ENCODE results near the gene TSPAN13. TPM values are rescaled to one million over a fixed set of nuclear protein-coding genes. Genes with fewer than 3 reads are reported as not detected.

The TSPAN13 gene
- total RNA-seq, 1 experiment from 2014 or later, result 80.8 TPM

DNA sequence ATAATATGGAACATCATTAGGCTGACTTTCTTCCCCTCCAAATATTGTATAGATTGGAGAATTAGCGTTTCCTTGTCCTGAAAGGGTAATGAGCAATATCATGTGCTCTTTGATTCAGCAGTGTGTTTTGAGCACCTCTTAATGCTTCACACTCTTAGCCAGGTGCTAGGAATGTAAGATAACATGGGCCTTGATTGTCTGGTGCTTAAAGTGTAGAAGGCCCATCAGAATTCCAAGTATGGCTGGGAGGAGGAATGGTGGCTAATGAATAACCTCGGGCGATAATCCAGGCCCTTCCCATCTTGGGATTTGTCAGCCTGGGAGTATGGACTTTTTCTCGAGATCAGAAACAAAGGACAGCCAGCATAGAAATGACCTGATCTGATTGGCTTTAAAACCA, 8.6 kb downstream of the TSPAN13 start:
- ChIA-PET CTCF (no interaction called here), POLR2A (no interaction called here)
- Histone ChIP-seq H3K9me3 (ENCODE audit: control insufficient read depth, insufficient read depth, low read depth, low read length) (no peaks in the 10 kb centered on the region), H3K27ac (ENCODE audit: low read length) (no peak overlapping the region), H3K27me3 (ENCODE audit: control insufficient read depth, insufficient read depth, low read length) (no peaks in the 10 kb centered on the region), H3K4me3 (ENCODE audit: low read depth in 2 of 2, low read length in 2 of 2) (no peak overlapping the region), H3K36me3 (ENCODE audit: control insufficient read depth, insufficient read depth, low read length) (no peaks in the 10 kb centered on the region), H3K4me1 (ENCODE audit: control insufficient read depth, insufficient read depth, low read length) (no peaks in the 10 kb centered on the region)
- intact Hi-C loops (cut with micrococcal nuclease; ENCODE audit: unreplicated experiment) (no loop called here), in situ Hi-C loops (cut with HindIII; ENCODE audit: low pct_unique_long_range_greater_than_20kb, low sequenced_read_pairs) (no loop called here)
- no peak for DNase-seq (ENCODE audit: low read depth, low spot score)
- BruUV-seq (replicated peaks), result no TSS peak
- ATAC-seq, result no peak
- TF ChIP-seq, protein P1, sequence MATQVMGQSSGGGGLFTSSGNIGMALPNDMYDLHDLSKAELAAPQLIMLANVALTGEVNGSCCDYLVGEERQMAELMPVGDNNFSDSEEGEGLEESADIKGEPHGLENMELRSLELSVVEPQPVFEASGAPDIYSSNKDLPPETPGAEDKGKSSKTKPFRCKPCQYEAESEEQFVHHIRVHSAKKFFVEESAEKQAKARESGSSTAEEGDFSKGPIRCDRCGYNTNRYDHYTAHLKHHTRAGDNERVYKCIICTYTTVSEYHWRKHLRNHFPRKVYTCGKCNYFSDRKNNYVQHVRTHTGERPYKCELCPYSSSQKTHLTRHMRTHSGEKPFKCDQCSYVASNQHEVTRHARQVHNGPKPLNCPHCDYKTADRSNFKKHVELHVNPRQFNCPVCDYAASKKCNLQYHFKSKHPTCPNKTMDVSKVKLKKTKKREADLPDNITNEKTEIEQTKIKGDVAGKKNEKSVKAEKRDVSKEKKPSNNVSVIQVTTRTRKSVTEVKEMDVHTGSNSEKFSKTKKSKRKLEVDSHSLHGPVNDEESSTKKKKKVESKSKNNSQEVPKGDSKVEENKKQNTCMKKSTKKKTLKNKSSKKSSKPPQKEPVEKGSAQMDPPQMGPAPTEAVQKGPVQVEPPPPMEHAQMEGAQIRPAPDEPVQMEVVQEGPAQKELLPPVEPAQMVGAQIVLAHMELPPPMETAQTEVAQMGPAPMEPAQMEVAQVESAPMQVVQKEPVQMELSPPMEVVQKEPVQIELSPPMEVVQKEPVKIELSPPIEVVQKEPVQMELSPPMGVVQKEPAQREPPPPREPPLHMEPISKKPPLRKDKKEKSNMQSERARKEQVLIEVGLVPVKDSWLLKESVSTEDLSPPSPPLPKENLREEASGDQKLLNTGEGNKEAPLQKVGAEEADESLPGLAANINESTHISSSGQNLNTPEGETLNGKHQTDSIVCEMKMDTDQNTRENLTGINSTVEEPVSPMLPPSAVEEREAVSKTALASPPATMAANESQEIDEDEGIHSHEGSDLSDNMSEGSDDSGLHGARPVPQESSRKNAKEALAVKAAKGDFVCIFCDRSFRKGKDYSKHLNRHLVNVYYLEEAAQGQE (IDR thresholded peaks at IDR 0.05; ENCODE audit: insufficient read depth in 1 of 2, low read depth in 2 of 2, low read length in 1 of 2), result no peak
- TF ChIP-seq SIN3A (IDR thresholded peaks at IDR 0.05; ENCODE audit: borderline replicate concordance, insufficient read depth, low read depth, low read length) (no peak), TCF7L2 (IDR thresholded peaks at IDR 0.05; ENCODE audit: low read depth, low read length) (no peak), CTCF (IDR thresholded peaks at IDR 0.05) (no peak)

DNA sequence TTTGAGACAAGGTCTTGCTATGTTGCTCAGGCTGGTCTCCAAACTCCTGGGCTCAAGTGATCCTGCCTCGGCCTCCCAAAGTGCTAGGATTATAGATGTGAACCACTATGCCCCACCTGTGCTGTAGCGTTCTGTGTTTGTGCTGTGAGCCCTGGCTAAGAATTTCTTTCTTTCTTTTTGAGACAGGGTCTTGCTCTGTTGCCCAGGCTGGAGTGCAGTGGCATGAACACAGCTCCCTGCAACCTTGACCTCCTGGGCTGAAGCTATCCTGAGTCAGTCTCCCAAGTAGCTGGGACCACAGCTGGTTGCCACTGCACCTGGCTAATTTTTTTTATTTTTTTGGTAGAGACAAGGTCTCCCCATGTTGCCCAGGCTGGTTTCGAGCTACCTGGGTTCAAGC, 11.4 kb downstream of the TSPAN13 start:
- no peaks in the 10 kb centered on the region for H3K36me3 ChIP-seq (ENCODE audit: control insufficient read depth, insufficient read depth, low read length)
- no peak overlapping the region for H3K27ac ChIP-seq (ENCODE audit: low read length)
- ATAC-seq (no peak), DNase-seq (ENCODE audit: low read depth, low spot score) (no peak)
- intact Hi-C loops (cut with micrococcal nuclease; ENCODE audit: unreplicated experiment) (no loop called here), in situ Hi-C loops (cut with HindIII; ENCODE audit: low pct_unique_long_range_greater_than_20kb, low sequenced_read_pairs) (no loop called here)
- ChIA-PET POLR2A (no interaction called here), CTCF (no interaction called here)
- H3K4me1 ChIP-seq (ENCODE audit: control insufficient read depth, insufficient read depth, low read length), result no peaks in the 10 kb centered on the region
- TF ChIP-seq, protein P1 (IDR thresholded peaks at IDR 0.05; ENCODE audit: insufficient read depth in 1 of 2, low read depth in 2 of 2, low read length in 1 of 2), result no peak
- no peak for TF ChIP-seq CTCF (IDR thresholded peaks at IDR 0.05)
- no peaks in the 10 kb centered on the region for H3K9me3 ChIP-seq (ENCODE audit: control insufficient read depth, insufficient read depth, low read depth, low read length)
- no peak overlapping the region for H3K4me3 ChIP-seq (ENCODE audit: low read depth in 2 of 2, low read length in 2 of 2)
- BruUV-seq (replicated peaks), result no TSS peak
- H3K27me3 ChIP-seq (ENCODE audit: control insufficient read depth, insufficient read depth, low read length), result no peaks in the 10 kb centered on the region
